Measurements from ENCODE around the gene OTUD5.

DNA sequence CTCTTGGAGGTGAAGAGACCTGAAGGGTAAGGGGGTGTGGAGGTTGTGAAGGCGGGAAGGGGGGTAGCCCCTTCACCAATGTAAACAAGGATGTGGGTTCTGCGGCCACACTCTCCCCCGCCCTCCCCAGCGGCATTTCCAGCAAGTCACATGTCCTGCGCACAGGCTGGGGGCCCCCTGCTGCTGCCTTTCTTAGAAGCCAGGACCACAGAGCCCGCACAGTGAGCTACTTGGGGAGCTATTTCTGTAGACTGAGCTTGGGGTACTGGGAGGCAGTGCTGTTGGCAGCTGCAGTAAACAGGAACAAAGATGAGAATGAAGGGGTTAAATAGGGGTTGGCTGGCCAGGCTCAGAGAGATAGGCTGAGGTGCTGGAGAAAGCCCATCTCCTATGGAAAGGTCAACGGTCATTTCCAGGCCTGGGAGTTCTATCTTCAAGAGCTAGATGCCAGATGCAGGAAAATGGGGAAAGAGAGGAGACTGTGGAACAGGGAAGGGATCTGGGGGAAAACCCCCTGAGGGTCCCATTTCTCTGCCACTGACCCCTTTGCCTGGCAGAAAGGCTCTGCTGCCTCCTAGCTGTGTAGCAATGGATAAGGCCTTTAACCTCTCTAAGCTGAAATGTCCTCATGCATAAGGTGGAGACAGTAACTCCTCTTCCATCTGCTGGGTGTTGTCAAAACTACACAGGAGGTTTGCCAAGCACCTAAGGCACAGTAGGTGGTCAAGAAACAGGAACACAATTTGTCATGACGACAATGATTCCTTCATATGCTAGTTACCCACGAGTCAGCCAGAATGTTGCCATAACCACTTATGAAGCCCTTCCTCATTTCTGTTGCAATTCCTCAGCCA is 20.1 kb downstream of the OTUD5 start:
- TF ChIP-seq, protein P1, sequence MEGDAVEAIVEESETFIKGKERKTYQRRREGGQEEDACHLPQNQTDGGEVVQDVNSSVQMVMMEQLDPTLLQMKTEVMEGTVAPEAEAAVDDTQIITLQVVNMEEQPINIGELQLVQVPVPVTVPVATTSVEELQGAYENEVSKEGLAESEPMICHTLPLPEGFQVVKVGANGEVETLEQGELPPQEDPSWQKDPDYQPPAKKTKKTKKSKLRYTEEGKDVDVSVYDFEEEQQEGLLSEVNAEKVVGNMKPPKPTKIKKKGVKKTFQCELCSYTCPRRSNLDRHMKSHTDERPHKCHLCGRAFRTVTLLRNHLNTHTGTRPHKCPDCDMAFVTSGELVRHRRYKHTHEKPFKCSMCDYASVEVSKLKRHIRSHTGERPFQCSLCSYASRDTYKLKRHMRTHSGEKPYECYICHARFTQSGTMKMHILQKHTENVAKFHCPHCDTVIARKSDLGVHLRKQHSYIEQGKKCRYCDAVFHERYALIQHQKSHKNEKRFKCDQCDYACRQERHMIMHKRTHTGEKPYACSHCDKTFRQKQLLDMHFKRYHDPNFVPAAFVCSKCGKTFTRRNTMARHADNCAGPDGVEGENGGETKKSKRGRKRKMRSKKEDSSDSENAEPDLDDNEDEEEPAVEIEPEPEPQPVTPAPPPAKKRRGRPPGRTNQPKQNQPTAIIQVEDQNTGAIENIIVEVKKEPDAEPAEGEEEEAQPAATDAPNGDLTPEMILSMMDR (IDR thresholded peaks at IDR 0.05; ENCODE audit: insufficient read depth, low read length) = no peak
- TF ChIP-seq POLR2AphosphoS5 (IDR thresholded peaks at IDR 0.05; ENCODE audit: low read depth) (peak; percentile 67), GABPA (IDR thresholded peaks at IDR 0.05; ENCODE audit: low read depth) (no peak)
- TF ChIP-seq, protein P2, sequence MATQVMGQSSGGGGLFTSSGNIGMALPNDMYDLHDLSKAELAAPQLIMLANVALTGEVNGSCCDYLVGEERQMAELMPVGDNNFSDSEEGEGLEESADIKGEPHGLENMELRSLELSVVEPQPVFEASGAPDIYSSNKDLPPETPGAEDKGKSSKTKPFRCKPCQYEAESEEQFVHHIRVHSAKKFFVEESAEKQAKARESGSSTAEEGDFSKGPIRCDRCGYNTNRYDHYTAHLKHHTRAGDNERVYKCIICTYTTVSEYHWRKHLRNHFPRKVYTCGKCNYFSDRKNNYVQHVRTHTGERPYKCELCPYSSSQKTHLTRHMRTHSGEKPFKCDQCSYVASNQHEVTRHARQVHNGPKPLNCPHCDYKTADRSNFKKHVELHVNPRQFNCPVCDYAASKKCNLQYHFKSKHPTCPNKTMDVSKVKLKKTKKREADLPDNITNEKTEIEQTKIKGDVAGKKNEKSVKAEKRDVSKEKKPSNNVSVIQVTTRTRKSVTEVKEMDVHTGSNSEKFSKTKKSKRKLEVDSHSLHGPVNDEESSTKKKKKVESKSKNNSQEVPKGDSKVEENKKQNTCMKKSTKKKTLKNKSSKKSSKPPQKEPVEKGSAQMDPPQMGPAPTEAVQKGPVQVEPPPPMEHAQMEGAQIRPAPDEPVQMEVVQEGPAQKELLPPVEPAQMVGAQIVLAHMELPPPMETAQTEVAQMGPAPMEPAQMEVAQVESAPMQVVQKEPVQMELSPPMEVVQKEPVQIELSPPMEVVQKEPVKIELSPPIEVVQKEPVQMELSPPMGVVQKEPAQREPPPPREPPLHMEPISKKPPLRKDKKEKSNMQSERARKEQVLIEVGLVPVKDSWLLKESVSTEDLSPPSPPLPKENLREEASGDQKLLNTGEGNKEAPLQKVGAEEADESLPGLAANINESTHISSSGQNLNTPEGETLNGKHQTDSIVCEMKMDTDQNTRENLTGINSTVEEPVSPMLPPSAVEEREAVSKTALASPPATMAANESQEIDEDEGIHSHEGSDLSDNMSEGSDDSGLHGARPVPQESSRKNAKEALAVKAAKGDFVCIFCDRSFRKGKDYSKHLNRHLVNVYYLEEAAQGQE (IDR thresholded peaks at IDR 0.05; ENCODE audit: insufficient replicate concordance, low read depth) = no peak
